ENCODE results near the gene RERE. TPM values are rescaled to one million over a fixed set of nuclear protein-coding genes. Genes with fewer than 3 reads are reported as not detected.
A peak's percentile ranks its signal among the peaks of the same experiment; 100 is the strongest.

RERE gene
- total RNA-seq, 1 donor: 55.0 TPM

DNA sequence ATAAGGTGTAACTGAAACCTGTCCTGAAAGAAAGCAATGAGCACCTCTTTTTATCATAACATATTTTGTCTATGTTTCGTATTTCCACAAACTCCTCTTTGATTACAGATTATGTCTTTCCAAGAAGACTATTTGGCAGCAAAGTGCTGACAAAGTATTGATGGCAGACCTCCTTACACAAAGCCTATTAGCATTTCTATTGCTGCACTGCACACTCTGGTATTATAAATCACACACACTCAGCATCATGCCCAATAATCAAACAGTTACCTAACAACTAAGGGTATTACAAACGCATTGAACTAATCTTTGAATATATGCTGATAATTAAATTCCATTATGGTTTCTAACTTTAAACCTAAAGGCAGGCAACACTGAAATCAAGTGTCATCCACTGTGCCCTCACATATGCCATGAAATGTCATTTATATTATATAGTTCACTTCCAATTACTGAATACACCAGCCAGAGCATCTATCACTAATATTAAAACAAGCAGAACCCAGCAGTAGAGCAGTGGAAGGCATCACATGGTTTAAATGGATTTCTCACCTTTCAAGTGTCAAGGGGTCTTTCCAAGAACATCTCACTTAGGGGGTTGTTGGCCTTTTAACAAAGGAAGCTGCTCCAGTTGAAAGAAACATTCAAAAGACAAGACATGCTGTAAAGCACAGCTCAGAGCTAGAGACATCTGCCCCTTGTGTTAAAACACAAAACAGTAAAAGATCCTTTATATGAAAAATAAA lies 239.1 kb downstream of the RERE start:
- H4K20me1 ChIP-seq (ENCODE audit: insufficient read depth, low read length): peaks cover 4% of the 10 kb centered on the region
- no peak overlapping the region for H3K4me3 ChIP-seq (ENCODE audit: insufficient read depth, low read length)
- no peaks in the 10 kb centered on the region for H3K9me3 ChIP-seq (ENCODE audit: low read depth, low read length)
- no peak overlapping the region for H3K4me2 ChIP-seq (ENCODE audit: insufficient read depth, low read length)
- H3K4me1 ChIP-seq (ENCODE audit: insufficient read depth, low read length): no peaks in the 10 kb centered on the region
- TF ChIP-seq, protein P1, sequence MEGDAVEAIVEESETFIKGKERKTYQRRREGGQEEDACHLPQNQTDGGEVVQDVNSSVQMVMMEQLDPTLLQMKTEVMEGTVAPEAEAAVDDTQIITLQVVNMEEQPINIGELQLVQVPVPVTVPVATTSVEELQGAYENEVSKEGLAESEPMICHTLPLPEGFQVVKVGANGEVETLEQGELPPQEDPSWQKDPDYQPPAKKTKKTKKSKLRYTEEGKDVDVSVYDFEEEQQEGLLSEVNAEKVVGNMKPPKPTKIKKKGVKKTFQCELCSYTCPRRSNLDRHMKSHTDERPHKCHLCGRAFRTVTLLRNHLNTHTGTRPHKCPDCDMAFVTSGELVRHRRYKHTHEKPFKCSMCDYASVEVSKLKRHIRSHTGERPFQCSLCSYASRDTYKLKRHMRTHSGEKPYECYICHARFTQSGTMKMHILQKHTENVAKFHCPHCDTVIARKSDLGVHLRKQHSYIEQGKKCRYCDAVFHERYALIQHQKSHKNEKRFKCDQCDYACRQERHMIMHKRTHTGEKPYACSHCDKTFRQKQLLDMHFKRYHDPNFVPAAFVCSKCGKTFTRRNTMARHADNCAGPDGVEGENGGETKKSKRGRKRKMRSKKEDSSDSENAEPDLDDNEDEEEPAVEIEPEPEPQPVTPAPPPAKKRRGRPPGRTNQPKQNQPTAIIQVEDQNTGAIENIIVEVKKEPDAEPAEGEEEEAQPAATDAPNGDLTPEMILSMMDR (IDR thresholded peaks at IDR 0.05; ENCODE audit: extremely low read depth, low read depth, low read length): no peak
- peaks cover 19% of the 10 kb centered on the region for H3K79me2 ChIP-seq (ENCODE audit: insufficient read depth, low read length)
- DNase-seq (ENCODE audit: insufficient read length, low spot score, missing footprints): no peak
- H2AFZ ChIP-seq (ENCODE audit: low read length): no peak overlapping the region
- no peaks in the 10 kb centered on the region for H3K27me3 ChIP-seq (ENCODE audit: insufficient read depth, low read length)
- H3K36me3 ChIP-seq (ENCODE audit: insufficient read depth, low read length): no peaks in the 10 kb centered on the region
- H3K27ac ChIP-seq (ENCODE audit: low read depth, low read length): no peak overlapping the region

DNA sequence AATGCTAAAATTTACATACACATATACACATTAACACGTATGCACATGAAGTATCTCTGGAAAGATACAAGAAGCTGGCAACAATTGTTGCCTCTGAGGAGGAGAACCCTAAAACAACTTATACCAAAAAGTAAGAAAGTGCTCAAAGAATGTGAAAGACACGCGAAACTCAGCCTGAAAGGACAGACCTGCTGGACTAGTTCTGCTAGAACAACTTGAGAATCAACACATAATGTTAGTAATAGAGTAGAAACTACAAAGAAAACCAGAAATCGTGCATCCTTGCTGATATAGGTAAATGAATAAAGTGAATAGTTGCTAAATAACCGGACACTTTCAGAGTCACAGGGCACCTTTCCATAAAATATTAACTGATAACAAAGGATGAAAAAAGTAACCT lies 242.5 kb downstream of the RERE start:
- DNase-seq (ENCODE audit: insufficient read length, low spot score, missing footprints): no peak
- peaks cover 12% of the 10 kb centered on the region for H3K79me2 ChIP-seq (ENCODE audit: insufficient read depth, low read length)

DNA sequence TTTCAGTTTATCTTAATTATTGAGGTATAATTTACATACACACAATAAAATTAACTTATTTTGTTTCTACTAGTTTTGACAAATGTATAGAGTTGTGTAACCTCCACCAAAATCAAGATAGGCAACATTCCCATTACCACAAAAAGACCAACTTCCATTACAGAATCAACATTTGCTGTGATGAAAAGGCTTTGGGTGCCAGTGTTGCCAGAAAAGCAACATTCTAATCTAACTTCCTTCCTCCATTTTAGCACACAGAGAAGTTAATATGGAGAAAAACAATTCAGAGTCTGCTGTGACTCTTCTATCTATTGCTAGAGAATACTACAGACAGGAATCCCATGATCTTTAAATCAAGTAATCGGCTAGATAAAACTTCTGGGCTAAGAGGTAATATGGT lies 245.3 kb downstream of the RERE start:
- Histone ChIP-seq H4K20me1 (ENCODE audit: insufficient read depth, low read length) (no peaks in the 10 kb centered on the region), H3K27ac (ENCODE audit: low read depth, low read length) (peak overlapping the region; percentile 43), H3K36me3 (ENCODE audit: insufficient read depth, low read length) (no peaks in the 10 kb centered on the region), H3K4me3 (ENCODE audit: insufficient read depth, low read length) (no peak overlapping the region), H3K4me2 (ENCODE audit: insufficient read depth, low read length) (no peak overlapping the region), H3K4me1 (ENCODE audit: insufficient read depth, low read length) (peaks cover 17% of the 10 kb centered on the region), H3K9me3 (ENCODE audit: low read depth, low read length) (no peaks in the 10 kb centered on the region), H3K79me2 (ENCODE audit: insufficient read depth, low read length) (peaks cover 7% of the 10 kb centered on the region), H2AFZ (ENCODE audit: low read length) (peak overlapping the region; percentile 39), H3K27me3 (ENCODE audit: insufficient read depth, low read length) (no peaks in the 10 kb centered on the region)
- DNase-seq (ENCODE audit: insufficient read length, low spot score, missing footprints): no peak
- TF ChIP-seq, protein P1 (IDR thresholded peaks at IDR 0.05; ENCODE audit: extremely low read depth, low read depth, low read length): no peak

More for the DNA sequence above, 242.5 kb downstream of the RERE start:
- Histone ChIP-seq H3K27ac (ENCODE audit: low read depth, low read length) (no peak overlapping the region), H4K20me1 (ENCODE audit: insufficient read depth, low read length) (peaks cover 4% of the 10 kb centered on the region), H3K4me3 (ENCODE audit: insufficient read depth, low read length) (no peak overlapping the region), H3K36me3 (ENCODE audit: insufficient read depth, low read length) (no peaks in the 10 kb centered on the region), H2AFZ (ENCODE audit: low read length) (no peak overlapping the region), H3K4me1 (ENCODE audit: insufficient read depth, low read length) (peaks cover 17% of the 10 kb centered on the region), H3K27me3 (ENCODE audit: insufficient read depth, low read length) (no peaks in the 10 kb centered on the region), H3K4me2 (ENCODE audit: insufficient read depth, low read length) (no peak overlapping the region), H3K9me3 (ENCODE audit: low read depth, low read length) (no peaks in the 10 kb centered on the region)
- TF ChIP-seq, protein P1 (IDR thresholded peaks at IDR 0.05; ENCODE audit: extremely low read depth, low read depth, low read length): no peak

DNA sequence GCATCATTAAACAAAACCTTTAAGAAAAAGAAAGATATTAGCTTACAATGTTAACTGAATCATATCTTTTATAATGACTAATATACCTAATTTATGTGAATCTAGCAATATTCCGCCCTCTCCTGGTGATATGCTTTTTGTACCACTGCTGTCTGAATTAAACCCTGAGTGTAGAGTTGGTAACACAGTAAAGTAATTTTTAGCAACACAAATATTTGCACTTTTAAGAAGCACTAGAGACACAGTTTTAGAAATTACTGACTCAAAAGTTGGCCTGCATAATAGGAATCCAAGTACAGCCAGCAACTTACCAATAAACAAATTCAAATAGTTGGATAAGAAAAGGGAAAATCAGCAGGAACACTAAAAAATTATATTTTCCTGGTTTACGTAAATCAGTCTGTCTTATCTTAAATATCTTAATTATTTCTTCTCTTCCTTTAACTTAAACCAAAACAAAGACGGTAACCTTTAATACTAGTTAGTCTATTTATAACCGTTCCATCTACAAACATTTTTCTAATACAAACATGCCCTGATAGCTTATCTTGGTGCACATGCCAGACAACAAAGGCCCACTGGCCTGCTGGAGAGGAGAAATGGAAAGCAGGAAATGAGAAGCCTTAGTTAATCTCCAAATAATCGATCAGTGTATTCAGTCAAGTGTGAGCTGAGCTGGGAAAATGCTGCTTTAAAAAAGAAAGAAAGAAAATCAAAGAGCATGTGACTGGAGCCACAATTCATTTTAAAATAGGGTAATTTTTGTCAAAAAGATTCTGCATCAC lies 246.0 kb downstream of the RERE start:
- DNase-seq (ENCODE audit: insufficient read length, low spot score, missing footprints): no peak
- H3K79me2 ChIP-seq (ENCODE audit: insufficient read depth, low read length): peaks cover 7% of the 10 kb centered on the region
- peaks cover 17% of the 10 kb centered on the region for H3K4me1 ChIP-seq (ENCODE audit: insufficient read depth, low read length)
- no peaks in the 10 kb centered on the region for H4K20me1 ChIP-seq (ENCODE audit: insufficient read depth, low read length)
- peak overlapping the region; percentile 29 for H3K4me2 ChIP-seq (ENCODE audit: insufficient read depth, low read length)
- no peaks in the 10 kb centered on the region for H3K36me3 ChIP-seq (ENCODE audit: insufficient read depth, low read length)
- TF ChIP-seq, protein P1 (IDR thresholded peaks at IDR 0.05; ENCODE audit: extremely low read depth, low read depth, low read length): peak; percentile 67
- H2AFZ ChIP-seq (ENCODE audit: low read length): no peak overlapping the region
- H3K27ac ChIP-seq (ENCODE audit: low read depth, low read length): peak overlapping the region; percentile 43
- H3K4me3 ChIP-seq (ENCODE audit: insufficient read depth, low read length): no peak overlapping the region
- H3K27me3 ChIP-seq (ENCODE audit: insufficient read depth, low read length): no peaks in the 10 kb centered on the region
- H3K9me3 ChIP-seq (ENCODE audit: low read depth, low read length): no peaks in the 10 kb centered on the region

All from osteoblast (primary cell).